ENCODE data around the gene ANKRD16.

GRCh38 chr10:5835446-5836095 lies 54.1 kb downstream of the ANKRD16 start:
- TF ChIP-seq CTCF (IDR thresholded peaks at IDR 0.05) (no peak), POLR2A (IDR thresholded peaks at IDR 0.05) (no peak)
